ENCODE data around the gene RFLNA.
A peak's percentile ranks its signal among the peaks of the same experiment; 100 is the strongest.

The RFLNA gene, protein sequence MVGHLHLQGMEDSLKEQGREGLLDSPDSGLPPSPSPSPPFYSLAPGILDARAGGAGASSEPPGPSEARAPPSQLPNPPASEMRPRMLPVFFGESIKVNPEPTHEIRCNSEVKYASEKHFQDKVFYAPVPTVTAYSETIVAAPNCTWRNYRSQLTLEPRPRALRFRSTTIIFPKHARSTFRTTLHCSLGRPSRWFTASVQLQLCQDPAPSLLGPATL

DNA sequence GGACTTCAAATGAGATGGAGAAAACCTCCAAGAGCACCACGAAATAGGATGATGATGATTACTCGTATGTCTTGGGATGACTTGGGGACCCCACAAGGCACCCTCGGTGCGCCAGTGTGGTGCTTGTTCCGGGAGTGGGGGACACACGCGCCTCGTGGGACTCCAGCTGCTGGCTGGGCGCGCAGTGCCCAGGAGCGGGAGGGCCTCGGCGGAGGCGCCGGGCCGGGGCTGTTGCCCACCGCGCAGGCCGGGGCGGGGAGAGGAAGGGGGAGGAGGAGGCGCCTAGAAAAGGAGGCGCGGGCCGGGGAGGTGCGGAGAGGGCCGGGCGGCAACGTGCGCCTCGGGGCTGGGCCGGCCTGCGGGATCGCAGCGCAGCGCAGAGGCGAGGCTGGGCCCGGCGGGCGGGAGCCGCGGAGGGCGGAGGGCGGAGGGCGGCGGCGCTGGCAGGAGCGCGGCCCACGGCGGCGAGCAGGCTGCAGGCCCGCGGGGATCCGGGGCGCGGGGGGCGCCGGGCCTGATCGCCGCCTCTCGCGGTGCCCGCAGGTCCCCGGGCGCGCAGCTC lies at the start of gene RFLNA:
Gene RFLNA, plus strand, starts transcription at position 314 of the 562 bp plus-strand sequence. CDS start 337 bp downstream, outside the sequence.
- H3K27ac ChIP-seq, result peak within 1 kb of the TSS; percentile 47; the same call in 1 of the 2 replicates
- TF ChIP-seq, protein P1, sequence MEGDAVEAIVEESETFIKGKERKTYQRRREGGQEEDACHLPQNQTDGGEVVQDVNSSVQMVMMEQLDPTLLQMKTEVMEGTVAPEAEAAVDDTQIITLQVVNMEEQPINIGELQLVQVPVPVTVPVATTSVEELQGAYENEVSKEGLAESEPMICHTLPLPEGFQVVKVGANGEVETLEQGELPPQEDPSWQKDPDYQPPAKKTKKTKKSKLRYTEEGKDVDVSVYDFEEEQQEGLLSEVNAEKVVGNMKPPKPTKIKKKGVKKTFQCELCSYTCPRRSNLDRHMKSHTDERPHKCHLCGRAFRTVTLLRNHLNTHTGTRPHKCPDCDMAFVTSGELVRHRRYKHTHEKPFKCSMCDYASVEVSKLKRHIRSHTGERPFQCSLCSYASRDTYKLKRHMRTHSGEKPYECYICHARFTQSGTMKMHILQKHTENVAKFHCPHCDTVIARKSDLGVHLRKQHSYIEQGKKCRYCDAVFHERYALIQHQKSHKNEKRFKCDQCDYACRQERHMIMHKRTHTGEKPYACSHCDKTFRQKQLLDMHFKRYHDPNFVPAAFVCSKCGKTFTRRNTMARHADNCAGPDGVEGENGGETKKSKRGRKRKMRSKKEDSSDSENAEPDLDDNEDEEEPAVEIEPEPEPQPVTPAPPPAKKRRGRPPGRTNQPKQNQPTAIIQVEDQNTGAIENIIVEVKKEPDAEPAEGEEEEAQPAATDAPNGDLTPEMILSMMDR (conservative IDR thresholded peaks at IDR 0.05), result 0 out of 2 replicates have a peak, but pooled peaks have one; percentile 12

DNA sequence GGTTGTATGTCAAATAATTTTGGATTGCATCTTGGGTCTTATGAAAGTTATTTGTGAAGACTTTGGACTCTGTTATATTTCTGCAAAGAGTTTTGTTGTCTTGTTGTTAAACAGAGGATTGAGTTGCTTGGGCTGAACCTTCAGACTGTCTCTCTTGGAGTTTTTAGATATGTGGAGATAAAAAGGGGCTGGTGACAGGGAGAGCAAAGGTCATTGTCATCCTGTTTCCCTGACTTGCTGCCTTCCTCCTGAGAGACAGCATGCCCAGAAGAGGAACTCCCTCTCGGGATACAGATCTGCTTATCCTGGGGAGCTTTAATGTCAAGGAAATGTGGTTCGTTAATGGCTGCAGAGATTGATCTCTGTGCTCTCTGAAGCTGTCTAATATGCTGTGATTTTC lies 47.6 kb upstream of the RFLNA start:
- no peak overlapping the region for H3K27ac ChIP-seq
- TF ChIP-seq, protein P1 (conservative IDR thresholded peaks at IDR 0.05), result no peak

DNA sequence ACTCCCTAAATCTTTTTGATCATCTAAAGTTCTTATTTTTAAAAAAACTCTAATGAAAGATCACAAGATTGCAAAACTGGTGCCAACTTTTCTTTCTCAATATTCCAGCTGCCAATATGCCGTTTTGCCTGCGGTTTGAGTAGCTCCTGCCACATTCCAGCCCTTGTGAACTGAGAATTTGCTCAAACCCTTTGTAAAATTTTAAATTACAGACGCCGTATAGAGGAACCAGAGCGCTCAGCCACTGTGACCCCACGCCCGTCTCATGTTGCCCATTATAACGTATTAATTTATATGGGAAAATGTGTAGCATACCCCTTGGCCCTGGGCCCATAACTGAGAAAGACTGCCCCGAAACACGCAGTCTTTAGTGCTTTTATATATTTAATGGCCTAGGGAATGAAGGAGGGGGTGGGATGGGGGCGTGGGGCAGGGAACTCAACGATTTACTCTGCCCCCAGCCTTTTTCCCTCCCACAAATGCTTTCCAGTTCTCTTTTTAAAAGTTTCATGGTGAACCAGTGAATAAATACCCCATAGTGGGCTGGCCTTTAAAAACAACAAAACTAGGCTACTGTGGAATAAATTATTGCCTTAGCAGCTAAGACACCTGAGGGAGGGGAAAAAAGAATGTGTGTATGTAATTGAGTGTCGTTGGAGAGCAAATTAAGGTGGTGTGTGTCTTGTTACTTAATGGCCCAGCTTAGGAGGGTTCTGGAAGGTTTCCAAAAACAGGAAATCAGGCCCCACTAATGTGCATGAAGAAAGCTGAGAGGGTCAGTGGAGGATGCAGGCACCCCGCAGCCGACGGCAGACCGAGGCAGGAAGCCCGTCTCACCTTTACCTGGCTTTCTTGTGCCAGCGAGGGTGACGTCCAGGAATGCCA lies 45.7 kb upstream of the RFLNA start:
- TF ChIP-seq, protein P1 (conservative IDR thresholded peaks at IDR 0.05), result no peak
- no peak overlapping the region for H3K27ac ChIP-seq

DNA sequence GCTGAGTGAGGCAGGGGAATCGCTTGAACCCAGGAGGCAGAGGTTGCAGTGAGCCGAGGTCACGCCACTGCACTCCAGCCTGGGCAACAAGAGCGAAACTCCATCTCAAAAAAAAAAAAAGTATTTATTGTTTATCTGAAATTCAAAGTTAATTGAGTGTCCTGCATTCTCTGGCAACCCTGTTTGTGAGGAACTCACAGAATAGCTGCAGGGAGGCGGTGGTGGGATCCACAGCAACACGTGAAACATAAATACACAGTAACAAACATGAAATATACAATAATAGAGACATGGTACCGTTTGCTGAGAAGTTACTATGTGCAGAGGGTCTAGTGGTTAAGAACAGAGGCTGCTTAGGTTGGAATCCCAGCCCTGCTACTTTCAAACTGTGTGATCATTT lies 43.7 kb upstream of the RFLNA start:
- H3K27ac ChIP-seq, result no peak overlapping the region
- TF ChIP-seq, protein P1 (conservative IDR thresholded peaks at IDR 0.05), result no peak

DNA sequence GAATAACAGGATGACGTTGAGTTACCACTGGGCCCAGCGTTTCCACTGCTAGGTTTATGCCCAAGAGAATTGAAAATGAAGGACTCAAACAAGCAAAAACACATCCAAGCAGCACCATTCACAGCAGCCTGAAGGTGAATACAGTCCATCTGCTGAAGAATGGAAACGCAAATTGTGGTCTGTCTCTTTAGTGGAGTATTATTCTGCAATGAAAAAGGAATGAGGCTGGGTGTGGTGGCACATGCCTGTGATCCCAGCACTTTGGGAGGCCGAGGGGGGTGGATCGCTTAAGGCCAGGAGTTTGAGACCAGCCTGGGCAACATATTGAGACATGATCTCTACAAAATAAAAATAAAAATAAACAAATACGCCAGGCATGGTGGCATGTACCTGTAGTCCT lies 41.9 kb upstream of the RFLNA start:
- TF ChIP-seq, protein P1 (conservative IDR thresholded peaks at IDR 0.05), result no peak
- no peak overlapping the region for H3K27ac ChIP-seq

DNA sequence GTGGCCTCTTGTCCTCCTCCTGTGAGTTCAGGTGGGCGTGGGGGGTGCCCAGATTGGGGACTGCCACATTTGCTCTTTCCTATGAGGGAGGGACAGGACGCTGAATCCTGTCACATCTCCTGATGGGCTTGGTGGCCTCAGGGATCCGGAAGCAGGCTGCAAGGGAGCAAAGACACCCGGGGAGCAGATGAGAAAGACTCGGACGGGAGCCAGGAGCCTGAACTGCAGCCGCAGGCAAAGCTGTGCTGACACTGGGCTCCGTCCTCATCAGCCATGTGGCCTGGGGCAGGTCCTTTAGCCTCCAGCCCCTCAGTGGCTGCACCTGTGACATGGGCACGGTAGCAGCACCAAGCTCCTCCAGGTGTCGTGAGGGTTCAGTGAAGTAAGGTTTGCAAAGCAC lies 40.8 kb upstream of the RFLNA start:
- H3K27ac ChIP-seq, result no peak overlapping the region
- TF ChIP-seq, protein P1 (conservative IDR thresholded peaks at IDR 0.05), result no peak
